Fibroblast of peridontal ligament (primary cell): ENCODE data around the gene HYAL4.
A peak's percentile ranks its signal among the peaks of the same experiment; 100 is the strongest.
"Not testable (repeated sequence)": the region's sequence is repeated elsewhere in the genome, so short reads cannot be mapped to it uniquely, and the experiment has no call there.

Experiments used
- DNase-seq: peaks from one replicate; pipeline ENCODE4 v3.0.0-alpha.2; 2010; ENCODE audit errors: extremely low read depth

Gene HYAL4

GRCh38 chr7:123846217-123846891 is 1.4 kb downstream of the HYAL4 start:
- no peak for DNase-seq

GRCh38 chr7:123847868-123848267 is 2.9 kb downstream of the HYAL4 start:
- DNase-seq = no peak

DNA sequence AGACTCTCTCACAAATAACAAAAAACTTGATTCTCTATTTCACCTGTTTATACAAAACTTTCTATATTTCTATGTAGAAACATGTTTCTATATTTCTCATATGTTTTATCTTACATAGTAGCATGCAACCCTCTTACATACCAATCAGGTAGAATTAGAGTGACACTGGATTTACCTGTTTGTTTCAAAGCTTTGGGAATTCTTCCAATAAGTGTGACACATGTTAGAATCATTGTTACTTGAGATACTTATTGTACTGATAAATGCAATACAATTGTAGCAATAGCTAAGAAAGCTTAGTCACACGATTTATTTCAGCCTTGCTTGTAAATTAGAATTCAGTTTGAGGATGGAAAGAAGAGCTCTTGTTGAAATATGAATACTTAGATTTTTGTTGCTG is 4.9 kb downstream of the HYAL4 start:
- DNase-seq = no peak

DNA sequence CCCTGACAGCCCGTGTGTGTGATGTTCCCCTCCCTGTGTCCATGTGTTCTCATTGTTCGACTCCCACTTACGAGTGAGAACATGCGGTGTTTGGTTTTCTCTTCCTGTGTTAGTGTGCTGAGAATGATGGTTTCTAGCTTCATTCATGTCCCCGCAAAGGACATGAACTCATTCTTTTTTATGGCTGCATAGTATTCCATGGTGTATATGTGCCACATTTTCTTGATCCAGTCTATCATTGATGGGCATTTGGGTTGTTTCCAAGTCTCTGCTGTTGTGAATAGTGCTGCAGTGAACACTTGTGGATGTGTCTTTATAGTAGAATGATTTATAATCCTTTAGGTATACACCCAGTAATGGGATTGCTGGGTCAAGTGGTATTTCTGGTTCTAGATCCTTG is 6.4 kb downstream of the HYAL4 start:
- DNase-seq = not testable (repeated sequence)

DNA sequence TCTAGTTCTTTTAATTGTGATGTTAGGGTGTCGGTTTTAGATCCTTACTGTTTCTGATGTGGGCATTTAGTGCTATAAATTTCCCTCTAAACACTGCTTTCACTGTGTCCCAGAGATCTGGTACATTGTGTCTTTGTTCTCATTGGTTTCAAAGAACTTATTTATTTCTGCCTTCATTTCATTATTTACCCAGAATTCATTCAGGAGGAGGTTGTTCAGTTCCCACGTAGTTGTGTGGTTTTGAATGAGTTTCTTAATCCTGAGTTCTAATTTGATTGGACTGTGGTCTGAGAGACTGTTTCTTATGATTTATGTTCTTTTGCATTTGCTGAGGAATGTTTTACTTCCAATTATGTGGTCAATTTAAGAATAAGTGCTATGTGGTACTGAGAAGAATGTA is 9.3 kb downstream of the HYAL4 start:
- not testable (repeated sequence) for DNase-seq

- not testable (repeated sequence) for DNase-seq
These were observed 11.5 kb downstream of the HYAL4 start for GRCh38 chr7:123856428-123856827.

DNA sequence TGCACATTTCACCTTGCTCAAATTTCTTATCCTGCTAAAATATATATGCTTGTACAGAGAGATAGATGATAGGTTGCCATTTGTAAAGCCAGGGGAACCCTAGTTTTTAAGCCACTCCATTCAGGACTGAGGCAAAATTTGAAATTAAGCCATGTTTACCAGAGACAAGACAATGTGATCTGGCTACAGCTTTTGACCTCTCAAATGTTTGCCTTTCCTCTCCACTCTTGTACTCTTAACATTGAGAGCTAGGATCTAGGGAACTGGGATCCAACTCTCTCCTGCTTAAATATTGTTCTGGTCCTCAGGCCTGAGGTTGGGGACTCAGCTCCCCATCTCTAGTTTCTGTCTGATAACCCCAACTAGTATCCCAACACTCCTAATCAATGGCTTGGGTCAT is 15.9 kb downstream of the HYAL4 start:
- DNase-seq = no peak

GRCh38 chr7:123862775-123863174 is 17.8 kb downstream of the HYAL4 start:
- DNase-seq = no peak

DNA sequence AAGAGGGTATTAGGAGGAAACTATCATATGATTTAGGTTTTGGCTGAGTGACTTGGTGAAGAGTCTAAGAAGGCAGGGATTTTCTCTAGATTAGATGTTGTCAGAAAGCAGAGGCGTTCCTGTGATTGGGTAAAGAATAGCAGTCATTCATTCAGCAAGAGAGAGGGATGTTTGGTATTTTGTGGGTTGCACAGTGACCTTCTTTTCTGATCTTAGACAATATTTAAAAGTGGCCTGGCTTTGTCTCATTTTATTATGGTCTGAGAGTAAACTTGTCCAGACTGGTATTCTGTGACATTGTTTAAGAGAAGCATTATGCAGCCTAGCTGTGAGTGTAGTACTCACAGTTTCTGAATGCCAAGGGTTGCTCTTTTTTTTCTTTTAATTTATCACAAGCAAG is 18.5 kb downstream of the HYAL4 start:
- no peak for DNase-seq

GRCh38 chr7:123864012-123864411 is 19.0 kb downstream of the HYAL4 start:
- DNase-seq = no peak

- no peak for DNase-seq
These were observed 19.5 kb downstream of the HYAL4 start for GRCh38 chr7:123864436-123864835.

- no peak for DNase-seq
These were observed 20.0 kb downstream of the HYAL4 start for GRCh38 chr7:123864966-123865365.

DNA sequence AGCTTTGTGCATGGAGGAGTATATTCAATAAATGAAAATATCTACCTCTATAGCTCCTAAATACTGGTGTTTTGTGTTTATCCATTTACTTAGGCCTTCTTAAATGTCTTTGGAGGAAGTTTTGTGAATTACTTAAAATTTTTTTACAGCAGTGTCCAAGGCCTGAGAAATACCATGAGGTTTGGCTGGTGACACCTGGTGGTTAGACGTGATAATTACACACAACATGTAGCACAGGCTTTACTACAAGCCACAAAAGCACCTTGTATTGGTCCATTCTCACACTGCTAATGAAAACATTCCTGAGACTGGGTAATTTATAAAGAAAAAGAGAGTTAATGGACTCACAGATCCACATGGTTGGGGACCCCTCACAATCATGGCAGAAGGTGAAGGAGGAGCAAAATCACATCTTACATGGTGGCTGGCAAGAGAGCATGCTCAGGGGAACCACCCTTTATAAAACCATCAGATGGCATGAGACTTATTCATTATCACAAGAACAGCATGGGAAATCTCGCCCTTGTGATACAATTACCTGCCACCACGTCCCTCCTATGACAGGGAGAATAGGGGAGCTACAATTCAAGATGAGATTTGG is 20.6 kb downstream of the HYAL4 start:
- peak; percentile 79 for DNase-seq

GRCh38 chr7:123867225-123867624 is 22.3 kb downstream of the HYAL4 start:
- no peak for DNase-seq

DNA sequence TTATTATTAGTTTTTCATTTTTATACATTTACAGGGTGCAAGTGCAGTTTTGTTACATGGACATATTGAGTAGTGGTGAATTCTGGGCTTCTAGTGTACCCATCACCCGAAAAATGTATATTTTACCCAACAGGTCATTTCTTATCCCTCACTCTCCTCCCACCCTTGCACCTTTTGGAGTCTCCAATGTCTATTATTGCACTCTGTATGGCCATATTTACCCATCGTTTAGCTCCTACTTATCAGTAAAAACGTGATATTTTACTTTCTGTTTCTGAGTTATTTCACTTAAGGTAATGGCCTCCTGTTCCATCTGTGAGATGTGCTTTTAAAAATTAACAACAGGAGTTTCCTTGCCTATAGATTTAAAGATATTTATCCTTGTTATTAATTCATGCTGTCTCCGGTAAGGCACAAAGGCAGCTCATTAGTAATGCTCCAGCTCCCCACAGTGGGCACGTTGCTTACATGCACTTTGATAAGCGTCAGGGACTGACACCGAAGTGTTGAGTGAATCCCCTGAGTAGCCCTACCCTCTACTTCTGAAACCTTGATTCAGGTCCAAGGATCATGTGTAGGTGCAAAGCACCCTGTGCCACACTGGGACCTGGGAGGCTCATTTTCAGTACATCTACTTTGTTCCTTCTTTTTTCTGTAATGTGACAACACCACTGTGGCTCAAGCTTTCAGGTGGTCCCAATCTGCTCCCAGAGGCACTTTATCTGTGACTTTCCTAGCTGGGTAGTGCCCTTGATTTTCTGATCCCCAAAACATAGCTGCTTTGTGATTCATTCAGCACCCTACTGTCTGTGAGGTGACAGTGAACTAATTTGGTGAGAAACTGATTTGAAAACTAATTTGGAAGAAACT is 27.3 kb downstream of the HYAL4 start:
- DNase-seq = peak; percentile 45

DNA sequence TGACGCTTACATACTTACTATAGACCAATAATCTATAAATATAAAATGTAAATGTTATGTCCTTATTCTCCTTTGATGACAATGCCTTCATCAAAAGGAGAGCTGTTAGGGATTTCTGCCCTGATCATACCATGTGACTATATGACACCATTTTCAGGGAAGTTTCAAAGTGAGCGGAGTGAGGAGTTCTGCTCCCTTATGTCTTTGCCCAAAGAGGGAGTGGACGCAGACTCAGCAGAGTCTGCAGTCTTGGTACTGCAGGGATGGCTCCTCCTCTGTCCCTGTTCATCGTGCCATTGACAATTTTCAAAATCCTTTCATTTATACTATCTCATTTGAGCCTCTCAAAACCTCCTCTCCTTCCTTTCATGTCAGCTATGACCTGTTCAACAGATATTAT is 27.9 kb downstream of the HYAL4 start:
- DNase-seq = no peak

DNA sequence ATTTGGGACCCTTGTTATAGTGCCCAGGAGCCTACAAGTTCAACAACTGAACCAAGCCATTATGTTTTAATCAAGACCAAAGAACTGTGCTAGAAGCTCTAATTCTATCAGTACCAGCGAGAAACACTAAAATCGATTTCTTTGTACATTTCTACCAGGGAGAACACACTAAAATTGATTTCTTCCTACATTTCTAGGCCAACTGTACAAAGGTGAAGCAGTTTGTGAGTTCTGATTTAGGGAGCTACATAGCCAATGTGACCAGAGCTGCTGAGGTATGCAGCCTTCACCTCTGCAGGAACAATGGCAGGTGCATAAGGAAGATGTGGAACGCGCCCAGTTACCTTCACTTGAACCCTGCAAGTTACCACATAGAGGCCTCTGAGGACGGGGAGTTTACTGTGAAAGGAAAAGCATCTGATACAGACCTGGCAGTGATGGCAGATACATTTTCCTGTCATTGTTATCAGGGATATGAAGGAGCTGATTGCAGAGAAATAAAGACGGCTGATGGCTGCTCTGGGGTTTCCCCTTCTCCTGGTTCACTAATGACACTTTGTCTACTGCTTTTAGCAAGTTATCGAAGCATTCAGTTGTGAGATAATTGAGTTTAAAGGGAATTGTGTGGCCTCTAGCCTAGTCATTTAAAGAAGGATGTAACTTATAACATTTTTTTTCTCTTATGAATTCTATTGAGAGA is 31.7 kb downstream of the HYAL4 start:
- no peak for DNase-seq

DNA sequence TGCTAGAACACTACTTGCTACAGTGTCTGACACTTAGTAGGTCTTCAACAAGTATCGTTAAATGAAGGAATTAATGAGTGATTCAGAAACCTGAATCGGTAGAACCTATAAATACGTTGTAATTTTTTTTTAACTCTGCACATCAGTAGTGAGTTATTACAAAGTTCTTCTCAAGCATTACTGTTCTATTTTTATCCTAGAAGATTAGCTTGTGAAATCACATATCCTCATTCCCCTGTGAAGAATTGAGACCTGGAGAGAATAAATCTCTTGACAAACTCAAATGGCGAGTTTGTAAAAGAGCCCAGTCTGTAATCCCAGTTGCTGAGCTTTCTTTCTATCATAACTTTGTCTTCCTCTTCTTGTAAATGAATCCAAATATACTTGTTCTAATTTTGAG is 34.7 kb downstream of the HYAL4 start:
- DNase-seq = no peak

- DNase-seq = no peak
These were observed 36.3 kb downstream of the HYAL4 start for GRCh38 chr7:123881300-123881699.

GRCh38 chr7:123883154-123883553 is 38.2 kb downstream of the HYAL4 start:
- no peak for DNase-seq

GRCh38 chr7:123888192-123888591 is 43.2 kb downstream of the HYAL4 start:
- no peak for DNase-seq

GRCh38 chr7:123894753-123895152 is 49.8 kb downstream of the HYAL4 start:
- not testable (repeated sequence) for DNase-seq
